ENCODE results near the gene NFIC.

DNA sequence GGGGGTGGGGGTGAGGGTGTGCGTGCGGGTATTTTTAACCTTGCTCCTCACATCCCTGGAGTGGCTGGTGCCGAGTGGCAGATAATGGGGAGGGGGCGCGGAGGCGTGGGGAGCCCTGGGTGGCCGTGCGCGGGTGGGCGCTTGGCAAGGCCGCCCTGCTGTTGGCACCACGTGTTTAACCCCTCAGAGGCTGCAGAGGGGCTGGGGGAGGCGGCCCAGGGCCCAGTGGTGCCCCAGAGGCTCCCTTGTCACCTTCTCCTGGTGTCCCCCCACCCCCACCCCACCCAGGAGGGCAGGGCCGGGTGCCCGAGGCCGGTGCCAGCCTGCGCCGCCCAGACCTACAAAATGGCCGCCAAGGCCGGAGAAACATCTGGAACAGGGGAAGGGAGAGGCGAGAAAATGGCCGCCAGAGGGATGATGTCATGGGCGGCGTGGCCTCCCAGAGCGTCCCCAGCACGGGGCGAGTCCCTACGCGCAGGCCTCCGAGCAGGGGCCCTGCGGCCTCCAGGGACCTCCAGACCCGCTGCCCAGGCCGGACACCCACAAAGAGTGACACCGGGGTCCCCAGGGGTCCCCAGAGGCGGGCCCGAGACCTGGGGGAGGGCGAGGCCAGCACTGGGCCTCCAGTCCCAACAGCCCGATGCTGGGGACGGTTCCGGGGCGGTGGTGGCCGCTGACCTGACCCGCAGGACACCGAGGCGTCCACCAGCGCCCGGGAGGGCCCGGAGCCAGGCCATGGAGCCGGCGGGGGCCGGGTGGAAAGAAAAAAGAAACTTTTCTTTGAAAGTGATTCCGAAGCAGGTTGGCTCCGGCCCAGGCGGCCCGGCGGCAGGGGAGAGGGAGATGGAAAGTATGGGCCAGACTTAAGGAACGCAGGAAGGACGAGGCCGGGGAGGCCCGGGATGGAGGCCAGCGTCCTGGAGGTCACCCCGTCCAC, 38.2 kb downstream of the NFIC start:
- TF ChIP-seq, protein P1, sequence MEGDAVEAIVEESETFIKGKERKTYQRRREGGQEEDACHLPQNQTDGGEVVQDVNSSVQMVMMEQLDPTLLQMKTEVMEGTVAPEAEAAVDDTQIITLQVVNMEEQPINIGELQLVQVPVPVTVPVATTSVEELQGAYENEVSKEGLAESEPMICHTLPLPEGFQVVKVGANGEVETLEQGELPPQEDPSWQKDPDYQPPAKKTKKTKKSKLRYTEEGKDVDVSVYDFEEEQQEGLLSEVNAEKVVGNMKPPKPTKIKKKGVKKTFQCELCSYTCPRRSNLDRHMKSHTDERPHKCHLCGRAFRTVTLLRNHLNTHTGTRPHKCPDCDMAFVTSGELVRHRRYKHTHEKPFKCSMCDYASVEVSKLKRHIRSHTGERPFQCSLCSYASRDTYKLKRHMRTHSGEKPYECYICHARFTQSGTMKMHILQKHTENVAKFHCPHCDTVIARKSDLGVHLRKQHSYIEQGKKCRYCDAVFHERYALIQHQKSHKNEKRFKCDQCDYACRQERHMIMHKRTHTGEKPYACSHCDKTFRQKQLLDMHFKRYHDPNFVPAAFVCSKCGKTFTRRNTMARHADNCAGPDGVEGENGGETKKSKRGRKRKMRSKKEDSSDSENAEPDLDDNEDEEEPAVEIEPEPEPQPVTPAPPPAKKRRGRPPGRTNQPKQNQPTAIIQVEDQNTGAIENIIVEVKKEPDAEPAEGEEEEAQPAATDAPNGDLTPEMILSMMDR (IDR thresholded peaks at IDR 0.05 in 2 of 3, conservative IDR thresholded peaks at IDR 0.05 in 1 of 3; ENCODE audit: control insufficient read depth in 2 of 3, extremely low read depth in 1 of 3, insufficient read depth in 1 of 3, low read depth in 3 of 3, low read length in 3 of 3) = no peak
- TF ChIP-seq IKZF1 (conservative IDR thresholded peaks at IDR 0.05) = no peak
- TF ChIP-seq RFX5 (IDR thresholded peaks at IDR 0.05; ENCODE audit: low read depth, low read length) = no peak
- no peak for TF ChIP-seq JUNB (IDR thresholded peaks at IDR 0.05)
- TF ChIP-seq SP1 (IDR thresholded peaks at IDR 0.05; ENCODE audit: low read depth, low read length) = no peak
- no peak for TF ChIP-seq MXI1 (IDR thresholded peaks at IDR 0.05; ENCODE audit: low read depth, low read length)
- TF ChIP-seq, protein P2, sequence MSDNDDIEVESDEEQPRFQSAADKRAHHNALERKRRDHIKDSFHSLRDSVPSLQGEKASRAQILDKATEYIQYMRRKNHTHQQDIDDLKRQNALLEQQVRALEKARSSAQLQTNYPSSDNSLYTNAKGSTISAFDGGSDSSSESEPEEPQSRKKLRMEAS (IDR thresholded peaks at IDR 0.05; ENCODE audit: low read depth, low read length) = no peak
- no peak for TF ChIP-seq EZH2 (IDR thresholded peaks at IDR 0.05; ENCODE audit: borderline replicate concordance, control insufficient read depth, low read depth, low read length)
- no peak for TF ChIP-seq CHD4 (IDR thresholded peaks at IDR 0.05)
